Stimulated activated CD4-positive, alpha-beta T cell treated with anti-CD3 and anti-CD28 coated beads, Interleukin-2, amount 100 ng/mL, for 24 hours (primary cell): ENCODE results near the gene NEDD9.
A peak's percentile ranks its signal among the peaks of the same experiment; 100 is the strongest.

ENCODE experiments used
- DNase-seq, 2 donors: peaks; one replicate each; pipeline ENCODE4 v3.0.0-alpha.2; 2020

Gene NEDD9

GRCh38 chr6:11260249-11261038, 28.0 kb upstream of the NEDD9 start:
- no peak for DNase-seq

DNA sequence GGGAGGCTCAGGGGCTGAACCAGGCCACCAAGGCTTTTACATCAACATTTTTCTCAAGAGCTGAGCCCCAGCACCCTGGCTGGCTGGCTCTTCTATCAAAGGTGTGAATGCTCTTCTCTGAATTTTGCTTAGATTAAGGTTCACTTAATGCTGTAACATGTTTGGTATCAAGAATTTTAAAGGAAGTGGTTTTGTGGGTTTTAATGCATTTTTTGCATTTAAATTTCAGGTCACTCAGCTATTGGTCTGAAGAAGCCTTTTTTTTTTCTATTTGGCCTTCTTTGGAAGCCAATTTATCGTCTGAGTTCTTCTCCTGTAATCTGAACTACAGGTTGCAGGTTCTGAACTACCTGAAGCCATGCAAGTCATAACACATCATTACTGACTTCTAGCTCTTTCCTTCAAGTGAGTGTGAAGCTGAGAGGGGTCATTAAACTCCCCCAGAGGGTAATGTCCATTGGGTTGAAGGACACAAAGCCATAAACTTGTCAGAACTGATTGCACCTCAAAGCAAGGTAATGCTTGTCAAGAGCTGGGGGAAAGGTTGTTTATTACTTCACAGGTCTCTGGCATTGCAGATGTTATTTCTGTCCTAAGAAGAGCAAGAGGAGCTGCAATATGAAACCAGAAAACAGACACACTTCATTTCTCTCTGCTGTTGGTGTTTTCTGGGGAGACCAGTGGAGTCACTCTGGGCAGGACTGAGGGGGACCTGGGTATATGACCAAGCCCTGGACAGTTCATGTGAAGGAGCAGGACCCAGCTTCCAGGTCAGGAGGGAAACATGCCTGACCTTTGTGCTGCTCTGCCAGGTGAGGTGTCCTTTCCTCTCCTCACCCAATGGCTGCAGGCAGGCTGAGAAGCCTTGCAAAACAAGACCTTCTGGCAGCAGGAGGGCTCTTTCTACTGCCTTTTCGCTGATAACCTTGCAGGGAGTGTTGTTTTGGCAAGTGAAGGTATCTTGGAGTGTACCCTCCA, 26.1 kb upstream of the NEDD9 start:
- DNase-seq = no peak

DNA sequence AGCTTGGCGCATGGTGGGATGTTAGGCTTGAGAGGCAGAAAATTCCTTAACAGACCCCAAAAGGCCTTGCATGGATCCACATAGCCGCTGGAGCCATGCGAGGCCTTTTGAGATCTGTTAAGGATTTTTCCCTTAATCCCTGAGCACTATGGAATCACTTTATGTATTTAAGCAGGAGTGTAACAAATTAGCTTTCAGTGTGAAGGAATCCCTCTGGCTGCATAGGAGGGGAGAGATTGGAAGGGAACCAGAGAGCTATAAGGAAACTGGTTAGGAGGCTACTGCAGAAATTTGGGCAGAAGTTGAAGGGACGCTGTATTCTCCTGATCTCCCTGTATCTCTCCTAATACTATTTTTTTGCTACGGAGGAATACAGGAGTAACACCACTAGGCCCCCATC, 23.1 kb upstream of the NEDD9 start:
- no peak for DNase-seq

GRCh38 chr6:11253594-11253993, 21.1 kb upstream of the NEDD9 start:
- no peak for DNase-seq

DNA sequence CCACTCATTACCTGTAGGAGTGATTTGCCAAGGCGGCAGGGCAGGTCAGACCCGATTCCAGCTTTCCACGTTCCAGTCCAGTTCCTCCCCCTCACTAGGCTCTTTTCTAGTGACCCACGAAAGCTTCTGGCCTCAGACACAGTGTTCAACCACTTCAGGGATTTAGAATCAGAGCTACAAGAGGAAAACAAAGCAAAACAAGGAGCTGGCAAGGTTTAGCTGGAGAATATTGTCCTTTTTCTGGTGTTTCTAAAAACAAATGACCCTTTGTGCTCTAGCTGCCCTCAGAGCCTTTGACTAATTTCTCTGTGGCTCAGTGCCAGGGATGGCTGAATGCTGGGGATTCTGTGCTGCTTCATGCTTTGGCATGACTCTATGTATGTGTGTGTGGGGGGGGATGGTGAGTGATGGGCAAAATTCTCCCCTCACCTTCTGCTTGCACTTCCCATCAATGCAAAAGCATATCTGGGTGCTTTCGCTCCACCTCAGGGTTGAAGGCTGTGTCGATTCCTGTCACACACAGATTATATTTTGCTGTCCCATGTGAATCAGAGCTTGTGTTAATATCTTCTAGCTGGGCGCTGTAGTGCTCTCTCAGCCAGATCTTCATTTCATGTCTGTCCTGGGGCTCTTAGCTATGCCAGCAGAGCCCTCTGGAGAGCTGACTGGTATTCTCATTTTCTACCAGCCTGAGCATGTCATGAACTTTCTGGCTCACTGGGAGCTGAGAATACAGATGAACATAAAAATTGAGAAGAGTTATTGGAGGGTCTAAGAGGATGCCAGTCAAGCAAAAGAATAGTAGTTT, 19.3 kb upstream of the NEDD9 start:
- DNase-seq = no peak

DNA sequence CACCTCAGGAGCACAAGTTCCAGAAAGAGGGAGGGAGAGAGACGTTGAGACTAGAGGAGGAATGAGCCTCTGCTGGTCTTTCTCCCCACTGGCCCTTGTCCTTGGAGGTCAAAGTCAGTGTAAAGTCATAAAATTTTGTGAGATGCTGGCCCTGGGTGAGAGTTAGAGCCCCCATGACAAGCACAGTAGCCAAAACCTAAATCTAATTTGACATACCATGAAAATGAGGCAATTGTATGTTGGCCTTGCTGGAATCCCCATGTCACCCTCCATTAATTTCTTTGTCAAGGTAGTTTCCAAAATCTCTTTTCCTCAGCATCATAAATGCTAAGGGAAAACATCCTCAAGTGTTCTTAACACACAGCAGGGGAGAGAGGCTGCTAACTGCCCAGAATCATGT, 17.6 kb upstream of the NEDD9 start:
- DNase-seq = no peak

DNA sequence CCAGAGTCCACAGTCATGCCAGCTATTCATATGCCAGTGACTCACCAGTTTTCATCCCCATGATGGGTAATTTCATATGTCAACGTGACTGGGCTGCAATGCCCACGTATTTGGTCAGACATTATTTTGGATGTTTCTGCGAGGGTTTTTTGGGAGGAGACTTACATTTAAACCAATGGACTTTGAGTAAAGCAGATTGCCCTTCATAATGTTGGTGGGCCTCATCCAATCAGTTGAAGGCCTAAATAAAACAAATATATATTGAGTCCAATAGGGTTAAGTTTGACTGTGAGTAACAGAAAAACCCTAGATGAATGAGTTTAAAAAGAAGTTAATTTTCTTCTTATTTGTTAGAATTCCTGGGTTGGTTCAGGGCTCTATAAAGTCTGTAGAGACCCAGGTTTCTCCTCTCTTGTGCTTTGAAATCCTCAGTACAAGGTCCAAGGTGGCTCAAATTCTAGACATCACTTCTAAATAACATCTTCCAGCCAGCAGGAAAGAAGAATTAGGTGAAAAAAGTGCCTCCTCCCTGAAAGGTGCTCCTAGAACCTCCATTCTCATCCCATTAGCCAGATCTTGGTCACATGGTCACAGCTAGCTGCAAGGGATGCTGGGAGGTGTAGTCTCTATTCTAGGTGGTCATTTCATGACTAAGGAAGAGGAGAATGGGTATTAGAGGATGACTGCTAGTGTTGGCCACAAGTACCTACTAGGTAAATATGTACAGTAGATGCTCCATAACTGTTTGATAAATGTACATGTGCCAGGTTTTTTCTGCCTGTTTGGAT, 16.7 kb upstream of the NEDD9 start:
- no peak for DNase-seq

DNA sequence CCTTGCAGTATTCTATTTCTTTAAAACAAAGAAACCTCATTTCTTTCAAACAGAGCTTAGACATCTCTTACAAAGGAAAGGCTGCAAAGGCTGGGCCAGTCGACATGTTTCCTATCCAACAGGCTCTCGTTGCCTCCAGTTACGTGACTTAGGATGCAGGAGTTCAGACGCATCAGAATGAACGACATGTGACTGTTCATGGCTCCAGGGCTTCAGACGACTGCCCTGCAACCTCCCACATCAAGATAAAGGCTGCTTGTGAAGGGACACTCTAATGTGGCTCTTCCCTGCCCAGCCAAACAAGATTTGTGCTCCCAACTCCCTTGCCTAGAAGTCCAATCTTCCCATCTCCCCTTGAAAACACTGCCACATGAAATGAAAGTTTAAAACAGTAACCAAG, 14.3 kb upstream of the NEDD9 start:
- DNase-seq = no peak

DNA sequence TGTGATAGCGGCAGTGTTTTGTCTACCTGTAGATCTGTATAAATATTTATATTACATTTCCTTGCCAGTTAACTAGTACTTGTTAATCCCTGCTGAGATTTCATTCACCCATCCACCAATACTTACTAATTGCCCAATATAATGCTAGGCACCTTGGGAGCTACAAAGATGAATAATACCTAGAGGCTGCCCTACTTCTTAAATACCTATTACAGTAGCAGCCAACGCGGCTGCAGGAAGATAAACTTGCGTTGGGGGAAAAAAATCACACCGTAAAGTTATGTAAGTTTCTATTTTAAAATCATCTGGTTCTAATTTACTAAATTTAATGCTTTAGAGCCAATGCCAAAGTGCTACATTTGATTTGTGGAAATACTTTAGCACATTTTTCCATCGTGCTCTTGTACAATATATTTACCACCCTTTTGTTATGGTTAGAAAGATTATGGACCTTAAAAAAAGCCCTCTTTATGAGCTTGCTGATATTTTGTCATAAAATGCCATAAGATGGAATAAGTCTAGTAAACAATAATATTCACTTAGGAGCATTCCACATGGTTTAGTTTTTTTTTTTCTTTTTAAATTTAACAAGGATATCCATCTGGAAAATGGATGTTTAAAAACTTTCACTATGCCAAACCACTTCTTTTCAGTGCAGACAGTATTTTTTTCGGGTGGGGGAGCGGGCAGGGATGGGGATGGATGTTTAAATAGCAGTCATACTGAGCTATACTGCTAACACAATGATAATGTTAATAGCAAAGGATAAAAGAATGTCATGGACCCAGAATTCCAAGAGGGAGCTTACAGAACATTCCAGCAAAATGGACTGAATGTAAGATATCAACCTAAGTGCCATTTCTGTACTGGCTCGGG, 13.2 kb upstream of the NEDD9 start:
- no peak for DNase-seq

GRCh38 chr6:11244387-11245126, 12.1 kb upstream of the NEDD9 start:
- DNase-seq = no peak

- DNase-seq = no peak
Measured at GRCh38 chr6:11243861-11244260, 11.4 kb upstream of the NEDD9 start.

DNA sequence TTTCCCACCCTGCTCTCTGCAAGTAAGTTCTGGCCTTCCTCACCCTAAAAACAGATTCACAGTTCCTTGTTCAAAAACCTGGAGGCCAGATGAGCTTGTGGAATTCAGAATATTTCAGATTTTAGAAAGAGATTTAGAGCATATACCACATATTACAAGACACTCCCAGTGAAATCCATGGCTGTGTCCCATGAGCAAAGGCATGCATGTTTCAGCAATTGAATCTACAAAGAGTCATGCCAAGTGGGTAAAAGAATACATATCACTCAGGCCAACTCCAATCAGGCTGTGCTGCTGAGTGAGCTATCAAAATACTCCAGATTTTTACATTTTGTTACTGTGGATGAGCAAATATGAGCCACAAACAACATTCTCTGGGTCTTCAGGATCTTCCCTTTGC, 10.2 kb upstream of the NEDD9 start:
- no peak for DNase-seq

- DNase-seq = no peak
Measured at GRCh38 chr6:11241793-11242201, 9.3 kb upstream of the NEDD9 start.

DNA sequence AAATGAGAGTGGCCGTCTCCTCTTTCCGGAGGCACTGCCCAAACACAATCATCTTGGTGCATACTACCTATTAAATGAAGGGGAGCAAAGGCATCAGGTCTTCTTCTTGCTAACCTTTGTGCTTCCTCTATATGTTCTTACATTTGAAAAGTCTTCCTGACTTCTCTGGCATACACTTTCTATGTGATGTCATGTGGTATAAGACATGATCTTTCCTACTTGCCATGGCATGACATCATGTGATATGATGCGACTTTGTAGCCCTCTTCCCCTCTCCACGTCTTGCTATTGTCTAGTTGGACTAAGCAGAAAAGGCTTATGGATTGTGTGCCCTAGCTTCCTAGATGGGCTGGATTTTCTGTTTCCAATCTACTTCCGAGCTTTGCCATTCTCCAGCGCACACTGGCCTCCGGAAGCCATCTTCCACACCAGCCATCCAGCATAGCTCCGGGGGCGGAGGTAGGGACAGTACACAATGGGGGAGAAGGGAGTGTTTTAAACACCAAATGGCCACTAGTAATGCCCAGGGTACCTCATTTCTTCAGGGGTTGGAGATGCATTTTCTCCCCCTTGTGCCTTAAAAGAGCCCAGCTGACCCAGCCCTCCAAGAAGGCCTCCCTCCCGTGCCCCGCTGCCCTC, 8.8 kb upstream of the NEDD9 start:
- DNase-seq = no peak

GRCh38 chr6:11237956-11238355, 5.5 kb upstream of the NEDD9 start:
- DNase-seq = no peak

- DNase-seq = no peak
Measured at GRCh38 chr6:11237428-11237827, 5.0 kb upstream of the NEDD9 start.

- no peak for DNase-seq
Measured at GRCh38 chr6:11236915-11237314, 4.4 kb upstream of the NEDD9 start.

GRCh38 chr6:11236076-11236750, 3.7 kb upstream of the NEDD9 start:
- peak; percentile 15 to 39 for DNase-seq

DNA sequence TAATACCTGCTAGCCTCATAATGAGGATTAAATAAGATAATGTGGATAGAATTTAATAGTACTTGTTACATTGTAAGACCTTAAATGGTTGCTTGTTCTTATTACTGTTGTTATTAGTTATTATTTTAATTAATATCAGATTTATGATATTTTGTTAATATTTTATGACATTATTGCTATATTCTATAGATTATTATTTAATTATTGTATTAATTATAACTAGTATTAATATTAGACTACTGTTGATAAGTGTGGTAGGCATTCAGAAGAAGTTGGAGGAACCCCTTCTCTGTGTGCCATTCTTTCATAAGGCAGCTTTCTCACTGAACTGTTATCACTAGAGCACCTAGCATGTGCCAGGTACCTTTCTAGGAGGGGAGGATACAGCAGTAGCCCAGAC, 2.6 kb upstream of the NEDD9 start:
- no peak for DNase-seq
